ENCODE data around the gene MPST.

MPST gene

GRCh38 chr22:37062702-37063381 is 43.3 kb downstream of the MPST start:
- no peak for FAIRE-seq
- no peak for DNase-seq (ENCODE audit: insufficient read length, low spot score)

GRCh38 chr22:37063431-37064420 is 44.2 kb downstream of the MPST start:
- DNase-seq (ENCODE audit: insufficient read length, low spot score) (no peak), FAIRE-seq (no peak)
- TF ChIP-seq TAF1 (IDR thresholded peaks at IDR 0.05; ENCODE audit: low read depth, low read length) (no peak), POU2F2 (IDR thresholded peaks at IDR 0.05; ENCODE audit: low read depth, low read length) (no peak), POLR2A (IDR thresholded peaks at IDR 0.05; ENCODE audit: low read depth, low read length) (no peak), SPI1 (IDR thresholded peaks at IDR 0.05; ENCODE audit: low read depth, low read length) (no peak), PAX5 (IDR thresholded peaks at IDR 0.05; ENCODE audit: insufficient read depth, low read length, severe bottlenecking) (no peak), POLR2AphosphoS5 (IDR thresholded peaks at IDR 0.05; ENCODE audit: low read depth, low read length) (no peak)

More at GRCh38 chr22:37062702-37063381, 43.3 kb downstream of the MPST start:
- TF ChIP-seq POU2F2 (IDR thresholded peaks at IDR 0.05; ENCODE audit: low read depth, low read length) (no peak), POLR2A (IDR thresholded peaks at IDR 0.05; ENCODE audit: low read depth, low read length) (no peak), TAF1 (IDR thresholded peaks at IDR 0.05; ENCODE audit: low read depth, low read length) (no peak), PAX5 (IDR thresholded peaks at IDR 0.05; ENCODE audit: insufficient read depth, low read length, severe bottlenecking) (no peak), POLR2AphosphoS5 (IDR thresholded peaks at IDR 0.05; ENCODE audit: low read depth, low read length) (no peak), SPI1 (IDR thresholded peaks at IDR 0.05; ENCODE audit: low read depth, low read length) (no peak)

GRCh38 chr22:37064553-37064952 is 45.0 kb downstream of the MPST start:
- no peak for FAIRE-seq
- TF ChIP-seq TAF1 (IDR thresholded peaks at IDR 0.05; ENCODE audit: low read depth, low read length) (no peak), POU2F2 (IDR thresholded peaks at IDR 0.05; ENCODE audit: low read depth, low read length) (no peak), POLR2A (IDR thresholded peaks at IDR 0.05; ENCODE audit: low read depth, low read length) (no peak), SPI1 (IDR thresholded peaks at IDR 0.05; ENCODE audit: low read depth, low read length) (no peak), PAX5 (IDR thresholded peaks at IDR 0.05; ENCODE audit: insufficient read depth, low read length, severe bottlenecking) (no peak)

GRCh38 chr22:37065180-37065579 is 45.6 kb downstream of the MPST start:
- TF ChIP-seq POU2F2 (IDR thresholded peaks at IDR 0.05; ENCODE audit: low read depth, low read length), result no peak
- TF ChIP-seq POLR2AphosphoS5 (IDR thresholded peaks at IDR 0.05; ENCODE audit: low read depth, low read length), result no peak
- DNase-seq (ENCODE audit: insufficient read length, low spot score) (no peak), FAIRE-seq (no peak)

More at GRCh38 chr22:37064553-37064952, 45.0 kb downstream of the MPST start:
- DNase-seq (ENCODE audit: insufficient read length, low spot score), result no peak

GRCh38 chr22:37065961-37066360 is 46.4 kb downstream of the MPST start:
- TF ChIP-seq SPI1 (IDR thresholded peaks at IDR 0.05; ENCODE audit: low read depth, low read length) (no peak), TAF1 (IDR thresholded peaks at IDR 0.05; ENCODE audit: low read depth, low read length) (no peak), PAX5 (IDR thresholded peaks at IDR 0.05; ENCODE audit: insufficient read depth, low read length, severe bottlenecking) (no peak), POU2F2 (IDR thresholded peaks at IDR 0.05; ENCODE audit: low read depth, low read length) (no peak), POLR2A (IDR thresholded peaks at IDR 0.05; ENCODE audit: low read depth, low read length) (no peak), POLR2AphosphoS5 (IDR thresholded peaks at IDR 0.05; ENCODE audit: low read depth, low read length) (no peak)
- no peak for FAIRE-seq
- DNase-seq (ENCODE audit: insufficient read length, low spot score), result no peak

- DNase-seq (ENCODE audit: insufficient read length, low spot score), result no peak
- TF ChIP-seq POLR2AphosphoS5 (IDR thresholded peaks at IDR 0.05; ENCODE audit: low read depth, low read length) (no peak), PAX5 (IDR thresholded peaks at IDR 0.05; ENCODE audit: insufficient read depth, low read length, severe bottlenecking) (no peak), POLR2A (IDR thresholded peaks at IDR 0.05; ENCODE audit: low read depth, low read length) (no peak), TAF1 (IDR thresholded peaks at IDR 0.05; ENCODE audit: low read depth, low read length) (no peak), SPI1 (IDR thresholded peaks at IDR 0.05; ENCODE audit: low read depth, low read length) (no peak), POU2F2 (IDR thresholded peaks at IDR 0.05; ENCODE audit: low read depth, low read length) (no peak)
- no peak for FAIRE-seq
These were observed 47.9 kb downstream of the MPST start for GRCh38 chr22:37067428-37067827.

- FAIRE-seq (no peak), DNase-seq (ENCODE audit: insufficient read length, low spot score) (no peak)
- TF ChIP-seq POU2F2 (IDR thresholded peaks at IDR 0.05; ENCODE audit: low read depth, low read length), result no peak
- TF ChIP-seq SPI1 (IDR thresholded peaks at IDR 0.05; ENCODE audit: low read depth, low read length), result no peak
- TF ChIP-seq TAF1 (IDR thresholded peaks at IDR 0.05; ENCODE audit: low read depth, low read length), result no peak
- TF ChIP-seq POLR2A (IDR thresholded peaks at IDR 0.05; ENCODE audit: low read depth, low read length), result no peak
- no peak for TF ChIP-seq POLR2AphosphoS5 (IDR thresholded peaks at IDR 0.05; ENCODE audit: low read depth, low read length)
- no peak for TF ChIP-seq PAX5 (IDR thresholded peaks at IDR 0.05; ENCODE audit: insufficient read depth, low read length, severe bottlenecking)
These were observed 49.3 kb downstream of the MPST start for GRCh38 chr22:37068859-37069258.

GRCh38 chr22:37069319-37069718 is 49.8 kb downstream of the MPST start:
- no peak for DNase-seq (ENCODE audit: insufficient read length, low spot score)
- no peak for FAIRE-seq
- TF ChIP-seq PAX5 (IDR thresholded peaks at IDR 0.05; ENCODE audit: insufficient read depth, low read length, severe bottlenecking), result no peak
- TF ChIP-seq POU2F2 (IDR thresholded peaks at IDR 0.05; ENCODE audit: low read depth, low read length), result no peak
- no peak for TF ChIP-seq SPI1 (IDR thresholded peaks at IDR 0.05; ENCODE audit: low read depth, low read length)
- TF ChIP-seq TAF1 (IDR thresholded peaks at IDR 0.05; ENCODE audit: low read depth, low read length), result no peak
- TF ChIP-seq POLR2A (IDR thresholded peaks at IDR 0.05; ENCODE audit: low read depth, low read length), result no peak
- TF ChIP-seq POLR2AphosphoS5 (IDR thresholded peaks at IDR 0.05; ENCODE audit: low read depth, low read length), result no peak

GRCh38 chr22:37069719-37070118 is 50.2 kb downstream of the MPST start:
- DNase-seq (ENCODE audit: insufficient read length, low spot score), result no peak
- no peak for FAIRE-seq
- TF ChIP-seq TAF1 (IDR thresholded peaks at IDR 0.05; ENCODE audit: low read depth, low read length), result no peak
- no peak for TF ChIP-seq POLR2A (IDR thresholded peaks at IDR 0.05; ENCODE audit: low read depth, low read length)
- TF ChIP-seq POLR2AphosphoS5 (IDR thresholded peaks at IDR 0.05; ENCODE audit: low read depth, low read length), result no peak
- TF ChIP-seq SPI1 (IDR thresholded peaks at IDR 0.05; ENCODE audit: low read depth, low read length), result no peak
- no peak for TF ChIP-seq POU2F2 (IDR thresholded peaks at IDR 0.05; ENCODE audit: low read depth, low read length)
- no peak for TF ChIP-seq PAX5 (IDR thresholded peaks at IDR 0.05; ENCODE audit: insufficient read depth, low read length, severe bottlenecking)

Data from GM12891 (cell line).